Epidermal melanocyte (primary cell): Measurements from ENCODE around the gene HES1.
A peak's percentile ranks its signal among the peaks of the same experiment; 100 is the strongest.

Source experiments
- DNase-seq: peaks from one replicate; pipeline ENCODE4 v3.0.0; 2011; ENCODE audit warnings: low spot score; ENCODE audit not compliant: insufficient read length

The HES1 gene

DNA sequence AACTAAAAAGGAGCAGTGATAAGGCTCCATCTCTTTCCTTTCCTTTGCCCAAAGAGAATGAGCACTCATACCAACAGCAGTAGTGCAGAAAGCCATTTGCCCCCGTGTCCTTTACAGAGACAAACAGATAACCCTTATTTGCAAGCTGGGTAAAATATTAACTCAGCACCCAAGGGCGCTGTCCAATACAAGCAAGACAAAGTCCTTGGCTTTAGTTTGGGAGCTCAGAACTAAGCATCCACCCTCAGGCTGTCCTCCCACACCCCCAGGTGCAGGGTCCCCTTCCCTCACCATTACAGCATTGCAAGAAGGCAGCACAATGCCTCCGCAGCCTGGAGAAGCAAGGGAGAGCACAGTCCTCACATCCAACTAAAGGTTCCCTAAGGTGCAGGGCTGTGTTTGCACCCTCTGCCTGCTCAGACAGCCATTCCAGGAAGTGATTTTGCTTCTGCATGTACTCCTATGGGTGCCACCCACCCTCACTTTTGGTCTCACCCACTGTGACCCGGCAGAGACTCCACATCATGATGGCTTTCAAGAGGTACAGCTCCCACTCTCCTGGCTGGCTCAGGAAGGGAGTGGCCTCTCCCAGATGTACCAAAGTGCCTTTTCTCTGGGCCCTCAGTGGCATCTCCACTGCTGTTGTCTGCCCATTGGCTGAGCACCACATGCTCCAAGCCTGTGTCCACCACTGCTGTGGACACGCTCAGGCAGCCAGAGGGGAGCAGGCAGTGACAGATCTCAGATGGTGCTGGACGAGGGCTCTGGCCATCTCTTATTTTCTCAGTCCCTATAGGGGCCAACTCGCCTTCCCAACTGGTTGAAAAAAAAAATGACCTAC is 34.1 kb upstream of the HES1 start:
- DNase-seq = no peak

- no peak for DNase-seq
Observed at GRCh38 chr3:194102436-194102835, 33.5 kb upstream of the HES1 start.

DNA sequence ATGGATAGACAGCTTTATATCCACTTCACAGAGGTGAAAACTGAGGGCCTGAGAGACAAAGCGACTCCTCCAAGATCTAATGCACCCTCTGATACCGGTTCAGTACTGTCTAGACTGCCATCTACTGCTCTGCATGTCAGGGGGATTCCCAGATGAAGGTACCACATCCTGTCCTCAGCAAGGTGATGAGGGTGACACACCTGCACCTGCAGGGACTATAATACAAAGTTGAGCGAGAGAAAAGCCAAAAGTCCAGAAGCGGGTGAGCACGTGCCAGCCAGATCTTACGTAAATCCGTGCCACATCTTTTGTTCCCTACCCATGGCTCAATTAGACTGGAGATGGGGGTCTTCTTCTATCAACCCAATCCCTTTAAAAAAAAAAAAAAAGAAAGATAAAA is 32.4 kb upstream of the HES1 start:
- no peak for DNase-seq

GRCh38 chr3:194103983-194104751 is 31.8 kb upstream of the HES1 start:
- no peak for DNase-seq

DNA sequence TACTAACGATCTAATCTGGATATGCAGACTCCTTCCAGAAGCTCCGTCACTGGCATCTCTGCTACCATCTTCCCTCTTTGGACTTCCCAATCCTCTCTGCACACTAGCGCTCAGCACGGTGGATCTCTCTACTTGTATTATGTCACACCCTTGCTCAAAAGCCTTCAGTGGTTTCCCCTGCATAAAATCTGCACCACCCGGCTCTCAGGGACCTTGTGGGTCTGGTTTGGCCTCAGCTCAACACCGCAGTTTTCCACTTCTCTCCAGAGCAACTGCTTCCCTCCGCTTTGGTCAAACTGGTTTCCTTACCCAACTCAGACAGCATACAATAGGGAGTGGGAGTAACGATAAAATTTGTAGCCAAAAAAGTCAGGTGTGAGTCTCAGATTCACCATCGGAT is 30.7 kb upstream of the HES1 start:
- no peak for DNase-seq

DNA sequence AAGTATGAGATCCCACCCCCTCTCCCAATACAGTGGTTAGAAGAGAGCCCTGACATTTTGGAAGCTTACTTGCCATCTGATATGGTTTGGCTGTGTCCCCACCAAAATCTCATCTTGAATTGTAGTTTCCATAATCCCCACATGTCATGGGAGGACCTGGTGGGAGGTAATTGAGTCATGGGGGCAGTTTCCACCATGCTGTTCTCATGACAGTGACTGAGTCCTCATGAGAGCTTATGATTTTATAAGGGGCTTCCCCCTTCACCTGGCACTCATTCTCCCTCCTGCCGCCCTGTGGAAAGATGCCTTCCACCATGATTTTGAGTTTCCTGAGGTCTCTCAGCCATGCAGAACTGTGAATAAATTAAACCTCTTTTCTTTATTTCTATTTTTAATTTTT is 28.8 kb upstream of the HES1 start:
- DNase-seq = no peak

DNA sequence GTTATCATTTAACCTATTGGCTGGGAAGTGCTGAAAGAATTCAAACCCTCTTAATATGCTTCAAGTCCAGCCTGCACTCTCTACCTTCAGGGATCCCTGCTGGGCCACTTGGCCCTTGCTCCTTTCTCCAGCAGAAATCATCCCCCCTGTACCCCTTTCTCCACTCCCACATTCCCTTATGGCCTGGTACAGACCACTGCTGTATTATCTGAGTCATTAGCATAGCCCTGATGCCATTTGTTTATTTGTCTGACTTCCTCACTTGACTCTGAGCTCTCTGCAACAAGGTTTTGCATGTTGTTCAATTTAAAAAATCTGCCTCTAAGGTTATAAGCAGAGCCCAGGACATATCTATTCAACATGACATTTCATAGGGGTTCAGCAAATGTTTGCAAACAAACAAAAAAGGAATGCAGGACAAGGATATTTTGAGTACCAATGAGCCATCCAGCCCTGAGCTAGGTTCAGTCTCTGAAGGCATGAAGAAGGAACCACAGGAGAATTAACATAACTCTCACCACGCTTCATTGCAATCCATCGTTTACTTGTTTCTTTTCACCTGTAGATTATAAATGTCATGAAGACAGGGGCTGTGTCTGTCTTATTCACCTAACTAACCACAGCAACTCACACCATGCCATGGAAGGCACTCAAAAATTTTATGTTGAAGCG is 26.6 kb upstream of the HES1 start:
- DNase-seq = no peak

DNA sequence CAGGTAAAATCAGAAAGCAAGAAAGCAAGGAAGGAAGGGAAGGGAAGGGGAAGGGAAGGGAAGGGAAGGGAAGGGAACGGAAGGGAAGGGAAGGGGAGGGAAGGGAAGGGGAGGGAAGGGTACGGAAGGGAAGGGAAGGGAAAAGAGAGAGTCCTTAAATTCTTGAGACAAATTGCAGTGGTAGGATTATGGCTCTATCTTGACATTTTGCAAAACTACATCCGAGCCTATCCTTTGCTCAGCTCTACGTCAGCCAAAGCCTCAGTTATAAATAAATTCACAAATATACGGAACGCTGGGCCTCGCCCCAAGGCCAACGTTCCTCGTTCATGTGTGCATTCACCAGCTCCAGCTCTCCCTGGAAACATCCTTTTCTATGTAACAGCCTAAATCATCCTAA is 25.5 kb upstream of the HES1 start:
- no peak for DNase-seq

DNA sequence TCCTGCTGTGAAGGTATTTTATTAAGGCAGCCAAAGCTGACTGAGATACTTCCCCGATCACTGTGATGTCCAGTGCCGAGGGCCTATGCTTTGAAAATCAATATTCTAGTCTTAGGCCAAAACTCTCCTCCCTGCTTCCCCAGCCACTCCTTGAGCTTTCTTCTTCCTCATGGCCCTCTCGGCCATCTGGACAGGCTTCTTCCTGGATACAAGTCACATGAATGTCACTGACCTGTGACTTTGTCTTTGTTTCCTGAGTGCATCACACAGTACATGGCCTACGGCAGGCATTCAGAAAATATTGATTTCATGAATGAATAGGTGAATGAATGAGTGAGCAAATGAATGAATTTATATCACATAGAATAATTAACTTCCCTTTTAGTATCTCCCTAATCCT is 24.6 kb upstream of the HES1 start:
- DNase-seq = no peak

- peak; percentile 44 for DNase-seq
Observed at GRCh38 chr3:194112120-194113106, 23.5 kb upstream of the HES1 start.

DNA sequence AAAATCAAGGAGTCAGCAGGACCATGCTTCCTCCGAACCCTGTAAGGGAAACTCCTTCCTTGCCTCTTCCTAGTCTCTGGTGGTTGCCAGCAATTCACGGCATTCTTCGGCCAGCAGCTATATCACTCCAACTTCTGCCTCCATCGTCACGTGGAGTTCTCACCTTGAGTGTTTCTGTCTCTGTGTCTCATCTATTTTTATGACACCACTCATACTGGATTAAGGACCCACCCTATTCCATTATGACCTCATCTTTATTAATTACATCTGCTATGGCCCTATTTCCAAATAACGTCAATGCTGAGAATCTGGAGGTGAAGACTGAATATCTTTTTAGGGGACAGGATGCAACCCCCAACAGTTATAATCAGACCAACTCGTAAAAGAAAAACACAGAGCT is 21.8 kb upstream of the HES1 start:
- DNase-seq = no peak

- no peak for DNase-seq
Observed at GRCh38 chr3:194117104-194117845, 18.7 kb upstream of the HES1 start.

- DNase-seq = no peak
Observed at GRCh38 chr3:194118920-194119319, 17.0 kb upstream of the HES1 start.

GRCh38 chr3:194119831-194120590 is 15.9 kb upstream of the HES1 start:
- no peak for DNase-seq

DNA sequence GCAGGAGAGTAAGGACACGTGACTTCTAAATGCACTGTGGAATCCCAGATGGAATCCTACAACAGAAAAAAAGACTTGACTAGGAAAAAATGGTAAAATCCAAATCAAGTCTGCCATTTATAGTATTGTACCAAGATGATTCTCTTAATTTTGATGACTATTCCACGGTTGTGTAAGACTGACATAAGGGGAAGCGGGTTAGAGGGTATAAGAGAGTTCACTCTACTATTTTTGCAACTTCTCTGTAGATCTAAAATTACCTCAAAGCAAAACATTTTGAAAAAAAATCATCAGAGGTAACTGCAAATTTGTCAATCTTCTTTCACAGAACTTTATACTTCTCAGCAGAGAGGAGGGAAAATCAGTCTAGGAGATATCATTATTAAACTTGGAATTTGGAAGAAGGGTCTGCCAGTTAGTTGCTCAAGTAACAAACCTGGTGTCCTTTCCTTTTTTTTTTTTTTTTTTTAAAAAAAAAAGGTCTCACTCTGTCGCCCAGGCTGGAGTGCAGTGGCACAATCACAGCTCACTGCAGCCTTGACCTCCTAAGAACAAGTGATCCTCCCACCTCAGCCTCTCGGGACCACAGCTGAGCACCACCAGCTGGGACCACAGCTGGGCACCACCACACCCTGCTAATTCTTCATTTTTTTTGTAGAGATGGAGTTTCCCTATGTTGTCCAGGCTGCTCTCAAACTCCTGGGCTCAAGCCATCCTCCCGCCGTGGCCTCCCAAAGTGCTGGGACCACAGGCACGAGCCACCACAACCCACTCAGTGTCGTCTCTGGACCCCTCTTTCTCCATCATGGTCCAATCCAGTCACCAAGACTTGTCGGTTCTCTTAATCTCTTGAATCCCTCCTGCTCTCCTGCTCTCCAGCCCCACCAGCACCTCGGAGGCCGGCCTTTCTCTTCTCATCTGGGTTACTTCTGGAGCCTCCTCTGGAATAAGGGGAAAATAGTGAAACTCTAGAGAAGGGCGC is 14.9 kb upstream of the HES1 start:
- no peak for DNase-seq

- DNase-seq = no peak
Observed at GRCh38 chr3:194121891-194122631, 13.9 kb upstream of the HES1 start.

DNA sequence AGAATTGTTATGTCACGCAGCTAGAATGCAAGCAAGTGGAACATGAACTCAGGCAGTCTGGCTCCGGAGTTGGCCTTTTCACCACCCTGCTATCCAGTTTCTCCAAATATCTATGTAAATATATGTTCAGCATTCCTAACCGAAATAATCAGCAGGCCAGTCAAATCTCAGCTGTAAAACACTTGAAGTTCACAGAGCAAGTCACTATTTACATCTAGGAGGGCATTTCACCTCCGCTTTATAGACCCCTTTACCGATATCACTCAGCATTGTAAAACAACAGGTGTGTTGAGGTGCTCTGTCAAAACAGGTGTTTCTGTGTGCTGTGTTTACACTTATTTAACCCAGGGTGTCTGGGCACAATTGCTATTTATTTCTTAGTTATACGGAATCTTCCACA is 12.2 kb upstream of the HES1 start:
- no peak for DNase-seq

GRCh38 chr3:194124193-194124592 is 11.8 kb upstream of the HES1 start:
- DNase-seq = no peak
